Measurements from ENCODE around the gene GOLGA8O.
"Not testable (repeated sequence)": the region's sequence is repeated elsewhere in the genome, so short reads cannot be mapped to it uniquely, and the experiment has no call there.

The GOLGA8O gene, protein sequence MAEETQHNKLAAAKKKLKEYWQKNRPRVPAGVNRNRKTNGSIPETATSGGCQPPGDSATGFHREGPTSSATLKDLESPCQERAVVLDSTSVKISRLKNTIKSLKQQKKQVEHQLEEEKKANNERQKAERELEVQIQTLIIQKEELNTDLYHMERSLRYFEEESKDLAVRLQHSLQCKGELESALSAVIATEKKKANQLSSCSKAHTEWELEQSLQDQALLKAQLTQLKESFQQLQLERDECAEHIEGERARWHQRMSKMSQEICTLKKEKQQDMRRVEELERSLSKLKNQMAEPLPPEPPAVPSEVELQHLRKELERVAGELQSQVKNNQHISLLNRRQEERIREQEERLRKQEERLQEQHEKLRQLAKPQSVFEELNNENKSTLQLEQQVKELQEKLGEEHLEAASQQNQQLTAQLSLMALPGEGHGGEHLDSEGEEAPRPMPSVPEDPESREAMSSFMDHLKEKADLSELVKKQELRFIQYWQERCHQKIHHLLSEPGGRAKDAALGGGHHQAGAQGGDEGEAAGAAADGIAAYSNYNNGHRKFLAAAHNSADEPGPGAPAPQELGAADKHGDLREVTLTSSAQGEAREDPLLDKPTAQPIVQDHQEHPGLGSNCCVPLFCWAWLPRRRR

DNA sequence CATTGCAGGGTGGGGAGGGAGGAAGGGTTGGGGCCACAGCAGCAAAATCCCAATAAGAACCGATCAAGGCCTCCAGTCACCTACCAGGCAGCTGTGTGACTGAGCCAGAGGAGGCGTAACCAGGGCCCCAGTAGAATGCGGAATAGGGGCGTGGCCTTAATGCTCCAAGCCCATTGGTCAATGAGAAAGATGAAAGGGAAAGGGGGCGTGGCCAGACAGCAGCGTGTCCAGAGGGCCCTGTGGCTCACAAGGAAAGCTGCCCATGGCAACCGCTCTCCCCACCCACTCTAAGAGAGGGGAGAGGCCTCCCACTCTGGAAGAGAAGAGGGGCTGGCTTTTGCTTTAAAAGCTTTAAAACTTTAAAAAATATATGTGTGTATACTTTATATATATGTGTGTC is at the start of gene GOLGA8O:
Gene GOLGA8O (minus strand): TSS at position 101 of the 400 bp plus-strand sequence. CDS start 98 bp downstream, at position 3.
- DNase-seq = not testable (repeated sequence)

DNA sequence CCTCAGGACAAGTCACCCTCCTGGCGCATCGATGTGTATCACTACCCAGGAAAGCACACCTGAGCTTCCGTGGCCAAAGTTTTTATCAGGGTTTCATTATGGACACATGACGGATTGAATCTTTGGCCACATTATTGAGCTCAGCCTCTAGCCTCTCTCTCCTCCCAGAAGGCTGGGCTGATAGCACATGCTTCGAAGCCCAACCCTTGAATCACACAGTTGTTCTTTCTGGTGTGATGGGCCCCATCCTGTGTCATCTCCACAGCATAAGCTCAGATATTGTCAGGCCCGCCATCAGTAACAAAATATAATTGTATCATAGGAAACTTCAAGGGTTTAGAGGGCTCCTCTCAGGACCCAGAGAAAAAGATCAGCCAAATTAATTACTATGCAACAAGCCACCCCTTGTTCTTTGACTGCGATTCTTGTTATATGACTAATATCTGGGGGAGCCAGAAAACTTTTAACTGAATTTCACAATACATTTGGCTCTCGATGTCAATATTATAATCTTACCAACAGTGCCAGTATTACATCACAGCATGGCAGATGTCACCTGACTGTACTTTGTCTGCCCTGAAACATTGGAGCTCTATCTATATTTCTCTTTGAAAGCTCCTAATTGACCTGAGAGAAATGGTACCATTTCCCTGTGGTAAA is 48.8 kb upstream of the GOLGA8O start:
- DNase-seq = not testable (repeated sequence)

DNA sequence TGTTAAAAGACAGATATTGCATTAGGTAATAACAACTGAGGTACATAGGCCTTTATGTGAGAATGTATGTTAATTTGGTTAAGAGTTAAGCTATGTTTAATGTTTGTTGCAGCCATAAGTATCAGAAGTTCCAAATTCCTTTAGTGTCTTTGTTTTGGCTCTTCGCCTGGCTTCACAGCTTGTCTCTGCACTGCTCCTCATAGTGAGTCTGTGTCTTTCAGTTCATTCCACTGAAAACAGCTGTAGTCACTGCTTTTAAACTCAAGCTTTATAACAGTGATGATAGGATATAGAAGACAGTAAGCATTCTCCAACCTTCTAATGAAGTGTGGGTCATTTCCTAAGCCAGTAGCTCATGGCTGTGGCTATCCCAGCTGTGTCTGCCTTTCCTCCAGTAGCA is 47.5 kb upstream of the GOLGA8O start:
- not testable (repeated sequence) for DNase-seq

DNA sequence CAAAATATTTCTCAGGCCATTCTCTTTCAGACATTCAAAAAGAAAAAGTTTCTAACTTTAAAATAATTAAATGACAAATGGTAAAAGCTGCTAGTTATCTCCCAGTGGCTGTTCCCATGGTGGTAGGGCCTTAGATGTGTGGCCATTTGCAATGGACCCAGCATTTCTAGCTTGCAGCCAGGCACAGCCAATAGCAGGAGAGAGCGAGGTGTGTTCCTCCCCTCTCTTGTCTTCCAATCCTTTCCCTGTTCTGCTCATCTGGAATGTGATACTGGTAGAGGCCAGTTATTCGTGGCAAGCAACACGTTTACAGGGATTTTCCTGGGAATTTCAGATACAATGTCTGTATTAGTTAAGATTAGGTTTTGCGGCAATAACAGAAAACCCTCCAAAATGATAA is 37.3 kb upstream of the GOLGA8O start:
- DNase-seq = not testable (repeated sequence)

DNA sequence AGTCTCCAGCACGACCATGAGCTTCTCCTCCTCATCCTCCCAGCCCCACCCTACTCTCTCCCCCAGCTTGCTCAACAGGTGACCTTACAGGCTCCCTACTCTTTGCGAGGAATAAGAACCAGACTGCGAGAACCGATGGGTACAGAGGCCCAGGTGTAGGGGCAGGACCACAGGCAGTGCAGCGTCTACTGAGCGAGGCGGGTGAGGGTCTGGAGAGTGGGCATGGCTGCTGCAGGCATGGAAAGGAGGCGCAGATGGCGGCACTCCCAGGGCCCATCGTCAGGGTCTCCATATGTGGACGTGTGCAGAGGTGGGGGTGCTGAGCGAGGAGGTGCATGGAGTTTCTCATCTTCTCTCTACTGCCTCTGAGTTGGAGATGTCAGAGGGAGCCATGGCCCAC is 31.0 kb upstream of the GOLGA8O start:
- not testable (repeated sequence) for DNase-seq

DNA sequence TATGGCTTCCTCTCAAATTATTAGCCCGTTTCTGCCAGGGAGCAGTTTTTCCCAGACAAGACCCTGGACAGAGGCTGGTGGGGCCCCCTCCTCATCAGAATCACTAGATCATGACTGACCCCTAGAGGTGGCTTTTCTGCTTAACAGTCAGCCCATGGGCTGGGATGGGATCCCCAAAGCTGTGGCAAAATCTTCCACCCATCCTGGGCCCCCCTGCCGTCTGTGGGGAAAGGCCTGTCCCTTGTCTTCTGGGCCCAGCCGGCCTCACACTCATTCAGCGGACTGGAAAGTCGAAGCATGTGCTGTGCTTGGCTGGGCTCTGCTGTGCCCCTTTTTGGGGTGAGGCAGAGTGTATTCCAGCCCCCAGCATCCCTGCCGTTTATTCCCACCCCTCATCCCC is 27.9 kb upstream of the GOLGA8O start:
- DNase-seq = not testable (repeated sequence)

DNA sequence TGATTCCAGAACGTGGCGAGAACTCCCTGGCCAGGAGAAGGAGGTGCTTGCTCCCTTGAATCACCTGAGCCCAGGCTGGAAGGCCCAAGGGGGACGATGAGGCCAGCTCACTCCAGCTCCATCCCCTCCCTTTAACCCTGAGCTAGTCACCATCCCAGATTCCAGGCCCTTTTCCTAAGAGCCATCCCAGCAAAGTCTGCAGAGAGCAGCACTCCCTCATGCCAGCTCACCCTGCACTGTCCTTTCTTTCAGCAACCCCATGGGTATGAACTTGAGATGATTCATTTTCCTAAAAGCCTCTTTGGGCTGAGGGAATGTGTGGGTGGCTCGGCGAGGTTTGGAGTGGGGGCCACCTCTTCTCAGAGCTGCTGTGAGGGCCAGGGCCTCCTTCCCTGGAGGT is 26.2 kb upstream of the GOLGA8O start:
- DNase-seq = not testable (repeated sequence)

DNA sequence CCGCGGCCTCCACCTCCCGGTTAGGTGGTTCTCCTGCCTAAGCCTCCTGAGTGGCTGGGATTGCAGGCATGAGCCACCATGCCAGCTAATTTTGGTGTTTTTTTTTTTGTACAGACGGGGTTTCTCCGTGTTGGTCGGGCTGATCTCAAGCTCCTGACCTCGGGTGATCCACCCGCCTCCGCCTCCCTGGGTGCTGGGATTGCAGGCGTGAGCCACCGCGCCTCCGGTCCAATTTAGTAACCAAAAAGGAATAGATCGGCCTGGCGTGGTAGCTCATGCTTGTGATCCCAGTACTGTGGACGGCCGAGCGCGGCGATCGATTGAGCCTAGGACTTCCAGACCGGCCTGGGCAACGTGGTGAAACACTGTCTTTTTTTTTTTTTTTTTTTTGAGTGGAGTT is 12.6 kb upstream of the GOLGA8O start:
- DNase-seq = not testable (repeated sequence)

DNA sequence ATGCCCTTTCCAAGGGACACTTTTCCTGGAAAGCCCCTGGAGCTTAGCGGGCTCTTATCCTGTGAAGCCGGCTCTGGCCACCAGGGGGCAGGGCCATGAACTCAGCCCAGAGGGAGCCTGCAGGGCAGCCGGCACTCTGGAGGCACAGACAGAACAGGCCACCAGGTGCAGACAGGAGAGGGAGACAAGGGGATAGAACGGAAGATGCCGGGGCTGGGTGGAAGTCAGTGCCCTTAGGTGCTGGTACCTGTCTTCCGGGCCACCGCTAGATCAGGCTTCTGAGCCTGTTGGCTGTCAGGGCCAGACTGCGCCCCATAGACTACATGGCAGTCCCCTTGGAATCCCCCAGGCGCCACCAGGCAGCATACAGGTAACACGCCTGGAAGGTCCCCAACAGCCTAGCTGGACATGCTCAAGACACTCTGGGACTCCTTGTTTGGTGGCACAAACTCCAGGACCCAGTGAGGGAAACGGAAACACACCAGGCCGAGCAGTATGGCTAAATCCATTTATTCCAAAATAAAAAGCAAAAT is 14.9 kb downstream of the GOLGA8O start:
- not testable (repeated sequence) for DNase-seq

DNA sequence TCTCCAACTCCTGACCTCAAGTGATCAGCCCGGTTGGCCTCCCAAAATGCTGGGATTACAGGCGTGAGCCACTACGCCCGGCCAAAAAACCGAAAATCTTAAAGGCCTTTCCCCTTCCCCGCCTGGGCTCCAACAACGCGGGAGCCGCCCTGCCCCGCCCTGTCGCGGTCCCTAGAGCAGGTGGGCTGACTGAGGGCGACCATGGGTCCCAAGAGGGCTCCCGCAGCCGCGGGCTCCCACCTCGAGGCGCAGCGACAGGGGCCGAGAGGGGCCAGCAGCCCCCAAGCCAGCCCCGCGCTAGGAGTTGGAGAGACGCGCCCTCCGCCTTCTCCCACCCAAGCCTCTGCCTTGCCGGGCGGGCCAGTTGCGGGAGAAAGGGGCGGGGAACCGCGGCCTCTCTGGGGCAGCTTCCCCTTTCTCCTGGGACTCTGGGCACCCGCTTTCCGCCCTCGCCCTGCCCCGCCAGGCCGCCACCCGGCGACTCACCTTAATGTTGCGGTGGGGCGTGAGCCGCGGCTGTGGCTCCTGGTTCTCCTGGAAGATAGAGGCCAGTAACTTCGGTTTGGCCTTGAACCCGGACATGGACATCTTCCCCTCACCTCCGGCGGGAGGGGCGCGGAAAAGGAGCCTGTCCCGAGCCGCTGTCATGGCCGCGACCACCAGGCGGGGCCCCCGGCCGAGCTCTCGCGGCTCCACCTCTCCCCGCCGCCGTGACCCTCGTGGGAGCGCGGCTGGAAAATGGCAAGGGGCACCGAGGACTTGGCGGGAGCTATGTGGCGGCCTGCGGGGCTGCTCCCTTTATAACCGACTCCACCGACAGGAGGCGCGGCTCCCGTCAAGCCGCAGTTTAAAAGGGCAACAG is 21.1 kb downstream of the GOLGA8O start:
- DNase-seq = not testable (repeated sequence)

DNA sequence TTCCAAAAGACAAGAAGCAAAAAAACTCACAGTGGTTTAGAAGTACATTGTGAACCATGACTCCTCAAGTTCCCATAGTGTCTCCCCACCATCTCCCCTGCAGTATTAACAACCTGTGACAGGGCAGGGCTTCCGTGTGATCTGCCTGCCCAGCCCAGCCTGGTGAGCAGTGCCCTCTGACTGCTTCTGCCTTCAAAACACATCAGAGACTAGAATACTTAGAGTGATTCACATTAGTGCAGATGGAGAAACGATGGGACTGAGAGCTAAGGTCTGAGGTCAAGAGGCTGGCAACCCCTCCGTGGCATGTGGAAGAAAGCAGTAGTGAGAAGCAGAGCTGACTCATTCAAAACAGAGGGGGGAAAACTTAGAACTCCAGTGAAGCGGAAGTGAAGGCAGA is 27.8 kb downstream of the GOLGA8O start:
- DNase-seq = not testable (repeated sequence)

DNA sequence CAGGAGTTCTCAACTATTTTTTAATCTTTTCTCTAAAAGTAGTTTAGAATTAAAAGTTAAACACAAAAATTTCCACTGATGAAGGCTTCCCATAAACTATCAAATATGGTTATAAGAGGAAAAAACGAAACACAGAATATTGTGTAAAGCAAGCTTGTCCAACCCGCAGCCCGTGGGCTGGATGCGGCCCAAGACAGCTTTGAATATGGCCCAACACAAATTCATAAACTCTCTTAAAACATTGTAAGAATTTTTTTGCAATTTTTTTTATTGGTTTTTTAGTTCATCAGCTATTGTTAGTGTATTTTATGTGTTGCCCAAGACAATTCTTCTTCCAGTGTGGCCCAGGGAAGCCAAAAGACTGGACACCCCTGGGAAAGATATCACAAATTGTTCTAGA is 28.9 kb downstream of the GOLGA8O start:
- not testable (repeated sequence) for DNase-seq

DNA sequence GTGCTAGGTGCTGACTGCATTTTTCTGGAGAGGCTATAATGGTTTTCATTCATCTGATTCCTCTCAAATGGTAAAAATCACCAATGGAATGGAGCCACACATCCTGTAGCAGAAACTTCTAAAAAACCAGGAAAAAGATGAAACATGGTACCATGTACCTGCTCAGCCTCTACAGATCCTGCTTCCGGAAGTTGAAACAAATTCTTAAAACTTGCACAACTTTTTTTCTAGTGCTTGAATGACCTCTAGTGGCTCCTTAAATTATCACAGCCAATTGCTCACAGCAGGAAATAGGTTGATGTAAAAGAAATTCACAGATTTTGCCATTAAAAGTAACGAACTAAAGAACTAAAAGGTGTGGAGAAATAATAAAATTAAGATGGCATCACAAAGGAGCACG is 47.5 kb downstream of the GOLGA8O start:
- DNase-seq = not testable (repeated sequence)

DNA sequence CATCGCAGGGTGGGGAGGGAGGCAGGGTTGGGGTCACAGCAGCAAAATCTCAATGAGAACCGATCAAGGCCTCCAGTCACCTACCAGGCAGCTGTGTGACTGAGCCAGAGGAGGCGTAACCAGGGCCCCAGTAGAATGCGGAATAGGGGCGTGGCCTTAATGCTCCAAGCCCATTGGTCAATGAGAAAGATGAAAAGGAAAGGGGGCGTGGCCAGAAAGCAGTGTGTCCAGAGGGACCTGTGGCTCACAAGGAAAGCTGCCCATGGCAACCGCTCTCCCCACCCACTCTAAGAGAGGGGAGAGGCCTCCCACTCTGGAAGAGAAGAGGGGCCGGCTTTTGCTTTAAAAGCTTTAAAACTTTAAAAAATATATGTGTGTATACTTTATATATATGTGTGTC is 52.2 kb downstream of the GOLGA8O start, which contains the start of gene GOLGA8K:
Gene GOLGA8K (minus strand): TSS at position 101 of the 400 bp plus-strand sequence. CDS start 98 bp downstream, at position 3.
- not testable (repeated sequence) for DNase-seq

DNA sequence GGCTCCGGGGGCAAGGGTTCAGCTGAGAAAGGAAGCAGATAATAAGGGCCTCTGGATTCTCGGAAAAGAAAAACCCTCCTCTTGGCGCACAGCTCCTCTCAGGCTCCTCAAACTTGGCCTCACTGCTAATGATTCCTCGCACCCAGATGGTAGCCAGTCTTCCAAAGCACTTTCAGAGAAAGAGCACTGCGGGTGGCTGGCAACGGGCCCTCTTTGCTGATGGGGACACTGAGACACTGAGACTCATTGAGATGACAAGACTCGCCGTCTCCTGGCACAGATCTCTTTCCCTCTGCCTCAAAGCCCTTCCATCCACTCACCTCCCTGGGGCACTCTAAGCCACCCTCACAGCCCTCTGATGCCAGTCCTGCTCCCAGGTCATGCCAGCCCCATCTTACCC is 58.9 kb downstream of the GOLGA8O start:
- not testable (repeated sequence) for DNase-seq

All from erythroblast (primary cell).